Measurements from ENCODE around the gene CD226.

The CD226 gene

GRCh38 chr18:69956057-69956456, 8.4 kb upstream of the CD226 start:
- DNase-seq: peak; percentile 60

- peak; percentile 50 for DNase-seq
These were observed 7.2 kb upstream of the CD226 start for GRCh38 chr18:69954719-69955480.

GRCh38 chr18:69953191-69953590, 5.5 kb upstream of the CD226 start:
- no peak for DNase-seq

GRCh38 chr18:69951182-69951581, 3.5 kb upstream of the CD226 start:
- no peak for DNase-seq

- DNase-seq: no peak
These were observed 1.9 kb upstream of the CD226 start for GRCh38 chr18:69949538-69949936.

GRCh38 chr18:69948919-69949537, 1.4 kb upstream of the CD226 start:
- DNase-seq: peak; percentile 91

- DNase-seq: peak; percentile 23
These were observed 583 bp upstream of the CD226 start for GRCh38 chr18:69948256-69948655.

GRCh38 chr18:69946608-69947155, 991 bp downstream of the CD226 start:
- DNase-seq: peak; percentile 22

- DNase-seq: peak; percentile 85
These were observed 2.2 kb downstream of the CD226 start for GRCh38 chr18:69945220-69946114.

- peak; percentile 69 for DNase-seq
These were observed 3.2 kb downstream of the CD226 start for GRCh38 chr18:69944436-69944835.

- DNase-seq: peak; percentile 32
These were observed 4.7 kb downstream of the CD226 start for GRCh38 chr18:69943021-69943420.

- no peak for DNase-seq
These were observed 6.5 kb downstream of the CD226 start for GRCh38 chr18:69941183-69941582.

- DNase-seq: peak; percentile 26
These were observed 7.9 kb downstream of the CD226 start for GRCh38 chr18:69939812-69940211.

GRCh38 chr18:69936191-69936558, 11.5 kb downstream of the CD226 start:
- peak; percentile 45 for DNase-seq

GRCh38 chr18:69935319-69936190, 12.1 kb downstream of the CD226 start:
- DNase-seq: peak; percentile 95

- DNase-seq: no peak
These were observed 12.9 kb downstream of the CD226 start for GRCh38 chr18:69934601-69935265.

GRCh38 chr18:69929041-69929774, 18.5 kb downstream of the CD226 start:
- DNase-seq: no peak

- no peak for DNase-seq
These were observed 31.3 kb downstream of the CD226 start for GRCh38 chr18:69916412-69916811.

- DNase-seq: no peak
These were observed 38.8 kb downstream of the CD226 start for GRCh38 chr18:69908838-69909237.

GRCh38 chr18:69906765-69907164, 40.9 kb downstream of the CD226 start:
- no peak for DNase-seq

- no peak for DNase-seq
These were observed 46.7 kb downstream of the CD226 start for GRCh38 chr18:69900941-69901340.
